ENCODE data around the gene ZNF784. TPM values are rescaled to one million over a fixed set of nuclear protein-coding genes. Genes with fewer than 3 reads are reported as not detected.

Gene ZNF784
- total RNA-seq, 1 donor from 2014 or later = 9.7 TPM

DNA sequence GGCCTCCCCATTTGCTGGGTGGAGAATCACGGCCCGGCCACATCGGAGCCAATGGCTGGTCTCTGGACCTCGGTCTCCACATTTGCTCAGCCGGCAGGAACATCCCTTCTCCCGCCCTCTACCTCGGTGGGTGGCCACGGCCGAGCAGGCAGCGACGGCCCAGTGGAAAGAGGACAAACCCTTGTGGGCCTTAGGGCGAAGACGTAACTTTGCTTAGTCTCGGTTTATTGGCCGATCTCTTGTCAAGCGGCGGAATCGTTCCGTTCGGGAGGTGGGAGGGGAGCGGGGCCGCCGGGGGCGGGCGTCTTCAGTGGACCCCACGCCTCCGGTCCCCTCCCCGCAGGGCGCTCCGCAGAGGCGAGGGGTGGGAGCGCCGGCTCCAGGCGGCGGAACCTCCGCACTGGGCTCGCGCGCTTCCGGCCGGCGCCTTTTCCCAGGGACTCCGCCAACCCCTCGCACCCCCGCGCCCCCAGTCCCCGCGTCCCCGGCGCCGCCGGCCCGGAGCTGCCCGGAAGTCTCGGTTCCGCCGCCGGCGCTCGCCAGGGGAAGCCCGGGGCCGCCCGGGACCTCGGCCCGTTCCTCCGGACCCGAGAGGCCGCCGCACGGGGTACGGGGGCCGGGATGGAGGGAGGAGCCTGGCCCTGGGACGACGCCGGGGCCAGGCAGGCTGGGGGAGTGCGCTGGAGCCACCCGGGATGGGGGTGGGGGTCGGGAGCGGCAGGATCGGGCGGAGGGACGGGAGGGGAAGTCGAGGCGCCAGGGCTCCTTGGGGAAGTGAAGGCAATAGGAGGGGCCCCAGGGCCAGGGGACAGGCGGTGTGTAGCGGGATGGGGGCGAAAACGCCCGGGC is 16.4 kb upstream of the ZNF784 start, which contains the start of gene ZNF580:
ZNF580 (plus strand) TSS at position 426 of the 849 bp plus-strand sequence. CDS start 1,507 bp downstream, outside the sequence.
- Histone ChIP-seq H3K36me3 (peaks cover 13% of the 10 kb centered on the region), H3K27ac (peak within 1 kb of the TSS; percentile 84), H3K9me3 (no peaks in the 10 kb centered on the region), H3K4me1 (peaks cover 62% of the 10 kb centered on the region), H3K27me3 (no peaks in the 10 kb centered on the region), H3K4me3 (peak within 1 kb of the TSS; percentile 89)
- DNase-seq (peak; percentile 86), ATAC-seq (peak; percentile 75)
- intact Hi-C loops (cut with DNase I) = no loop called here
- TF ChIP-seq, protein P1, sequence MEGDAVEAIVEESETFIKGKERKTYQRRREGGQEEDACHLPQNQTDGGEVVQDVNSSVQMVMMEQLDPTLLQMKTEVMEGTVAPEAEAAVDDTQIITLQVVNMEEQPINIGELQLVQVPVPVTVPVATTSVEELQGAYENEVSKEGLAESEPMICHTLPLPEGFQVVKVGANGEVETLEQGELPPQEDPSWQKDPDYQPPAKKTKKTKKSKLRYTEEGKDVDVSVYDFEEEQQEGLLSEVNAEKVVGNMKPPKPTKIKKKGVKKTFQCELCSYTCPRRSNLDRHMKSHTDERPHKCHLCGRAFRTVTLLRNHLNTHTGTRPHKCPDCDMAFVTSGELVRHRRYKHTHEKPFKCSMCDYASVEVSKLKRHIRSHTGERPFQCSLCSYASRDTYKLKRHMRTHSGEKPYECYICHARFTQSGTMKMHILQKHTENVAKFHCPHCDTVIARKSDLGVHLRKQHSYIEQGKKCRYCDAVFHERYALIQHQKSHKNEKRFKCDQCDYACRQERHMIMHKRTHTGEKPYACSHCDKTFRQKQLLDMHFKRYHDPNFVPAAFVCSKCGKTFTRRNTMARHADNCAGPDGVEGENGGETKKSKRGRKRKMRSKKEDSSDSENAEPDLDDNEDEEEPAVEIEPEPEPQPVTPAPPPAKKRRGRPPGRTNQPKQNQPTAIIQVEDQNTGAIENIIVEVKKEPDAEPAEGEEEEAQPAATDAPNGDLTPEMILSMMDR (IDR thresholded peaks at IDR 0.05) = no peak

- peak overlapping the region; percentile 84 for H3K27ac ChIP-seq
- peak; percentile 37 for ATAC-seq
- intact Hi-C loops (cut with DNase I) = no loop called here
- no peaks in the 10 kb centered on the region for H3K9me3 ChIP-seq
- no peaks in the 10 kb centered on the region for H3K27me3 ChIP-seq
- H3K4me3 ChIP-seq = peak overlapping the region; percentile 89
- peak; percentile 88 for DNase-seq
- peaks cover 65% of the 10 kb centered on the region for H3K4me1 ChIP-seq
- peaks cover 6% of the 10 kb centered on the region for H3K36me3 ChIP-seq
- TF ChIP-seq, protein P1 (IDR thresholded peaks at IDR 0.05) = peak; percentile 54
Observed at GRCh38 chr19:55640043-55640576, 15.7 kb upstream of the ZNF784 start.

DNA sequence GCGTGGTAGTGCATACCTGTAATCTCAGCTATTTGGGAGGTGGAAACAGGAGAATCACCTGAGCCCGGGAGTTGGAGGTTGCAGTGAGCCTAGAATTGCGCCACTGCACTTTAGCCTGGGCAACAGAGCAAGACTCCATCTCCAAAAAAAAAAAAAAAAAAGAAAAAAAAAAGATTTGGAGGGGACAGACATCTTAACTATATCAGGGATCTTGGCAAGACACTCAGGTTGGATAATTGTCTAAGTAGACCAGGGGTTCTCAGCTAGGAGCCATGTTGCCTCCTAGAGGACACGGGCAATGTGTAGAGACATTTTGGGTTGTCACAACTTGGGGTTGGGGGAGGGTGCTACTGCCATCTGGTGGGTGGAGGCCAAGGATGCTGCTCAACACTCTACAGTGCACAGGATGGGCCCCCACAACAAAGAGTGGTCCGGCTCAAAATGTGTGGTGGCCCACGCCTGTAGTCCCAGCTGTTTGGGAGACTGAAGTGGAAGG is 14.5 kb upstream of the ZNF784 start:
- H3K4me1 ChIP-seq = peaks cover 62% of the 10 kb centered on the region
- no peak for ATAC-seq
- TF ChIP-seq, protein P1 (IDR thresholded peaks at IDR 0.05) = peak; percentile 43
- no peak overlapping the region for H3K27ac ChIP-seq
- H3K4me3 ChIP-seq = no peak overlapping the region
- H3K27me3 ChIP-seq = no peaks in the 10 kb centered on the region
- H3K36me3 ChIP-seq = no peaks in the 10 kb centered on the region
- H3K9me3 ChIP-seq = no peaks in the 10 kb centered on the region
- intact Hi-C loops (cut with DNase I) = no loop called here
- peak; percentile 70 for DNase-seq

DNA sequence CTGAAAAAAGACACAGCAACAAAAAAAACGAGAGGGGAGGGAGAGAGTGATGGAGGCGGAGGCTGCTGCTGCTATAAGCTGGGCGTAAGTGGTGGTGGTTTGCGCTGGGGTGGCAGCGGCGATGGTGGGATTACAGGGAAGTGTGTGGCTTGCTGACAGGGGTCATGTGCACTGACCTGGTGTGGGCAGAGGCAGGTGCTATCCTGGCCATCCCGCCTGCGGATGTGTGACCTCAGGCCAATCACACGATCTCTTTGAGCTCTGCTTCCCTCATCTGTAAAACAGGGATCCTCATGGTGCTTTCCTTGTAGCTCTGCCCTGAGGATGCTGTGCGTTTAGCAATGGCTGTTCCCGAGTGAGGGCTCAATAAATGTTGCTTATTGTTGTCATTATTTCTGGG is 13.2 kb upstream of the ZNF784 start:
- DNase-seq = no peak
- peaks cover 57% of the 10 kb centered on the region for H3K4me1 ChIP-seq
- no peak for ATAC-seq
- no peaks in the 10 kb centered on the region for H3K9me3 ChIP-seq
- H3K27ac ChIP-seq = no peak overlapping the region
- H3K36me3 ChIP-seq = no peaks in the 10 kb centered on the region
- TF ChIP-seq, protein P1 (IDR thresholded peaks at IDR 0.05) = no peak
- intact Hi-C loops (cut with DNase I) = no loop called here
- no peak overlapping the region for H3K4me3 ChIP-seq
- no peaks in the 10 kb centered on the region for H3K27me3 ChIP-seq

GRCh38 chr19:55636723-55637122 is 12.4 kb upstream of the ZNF784 start:
- intact Hi-C loops (cut with DNase I) = no loop called here
- no peaks in the 10 kb centered on the region for H3K9me3 ChIP-seq
- H3K27ac ChIP-seq = no peak overlapping the region
- no peak for ATAC-seq
- no peaks in the 10 kb centered on the region for H3K36me3 ChIP-seq
- TF ChIP-seq, protein P1 (IDR thresholded peaks at IDR 0.05) = no peak
- H3K4me3 ChIP-seq = peak overlapping the region; percentile 94
- H3K4me1 ChIP-seq = peaks cover 54% of the 10 kb centered on the region
- H3K27me3 ChIP-seq = no peaks in the 10 kb centered on the region
- DNase-seq = no peak
